Glomerular endothelial cell (primary cell): ENCODE results near the gene TULP4. TPM values are rescaled to one million over a fixed set of nuclear protein-coding genes. Genes with fewer than 3 reads are reported as not detected.

Source experiments
- DNase-seq: peaks from one replicate; pipeline ENCODE4 v3.0.0-alpha.2; 2011; ENCODE audit warnings: low read depth, low spot score; ENCODE audit errors: extremely low read depth
- total RNA-seq: library from RNA; depleted of rRNA; stranded (reverse); fragments of >200 nt; gene quantifications from 2 replicates; pipeline ENCODE4 v1.2.3, GENCODE V29; 2015

The TULP4 gene
- total RNA-seq, 1 donor from 2014 or later, result 55.1 TPM

- no peak for DNase-seq
Observed at GRCh38 chr6:158357570-158358216, 45.4 kb downstream of the TULP4 start.

GRCh38 chr6:158358450-158359077, 46.3 kb downstream of the TULP4 start:
- DNase-seq, result no peak

GRCh38 chr6:158361068-158361467, 48.8 kb downstream of the TULP4 start:
- no peak for DNase-seq

- DNase-seq, result no peak
Observed at GRCh38 chr6:158361961-158362669, 49.9 kb downstream of the TULP4 start.

GRCh38 chr6:158366363-158366762, 54.1 kb downstream of the TULP4 start:
- no peak for DNase-seq

GRCh38 chr6:158367816-158368215, 55.6 kb downstream of the TULP4 start:
- no peak for DNase-seq

- DNase-seq, result no peak
Observed at GRCh38 chr6:158369241-158369640, 57.0 kb downstream of the TULP4 start.

- DNase-seq, result no peak
Observed at GRCh38 chr6:158370805-158371204, 58.5 kb downstream of the TULP4 start.

GRCh38 chr6:158371261-158371660, 59.0 kb downstream of the TULP4 start:
- DNase-seq, result no peak

GRCh38 chr6:158372574-158372973, 60.3 kb downstream of the TULP4 start:
- DNase-seq, result no peak

GRCh38 chr6:158373214-158373613, 60.9 kb downstream of the TULP4 start:
- DNase-seq, result no peak

- DNase-seq, result no peak
Observed at GRCh38 chr6:158374020-158374419, 61.8 kb downstream of the TULP4 start.

GRCh38 chr6:158376631-158377081, 64.4 kb downstream of the TULP4 start:
- DNase-seq, result no peak

- no peak for DNase-seq
Observed at GRCh38 chr6:158377860-158378259, 65.6 kb downstream of the TULP4 start.

- no peak for DNase-seq
Observed at GRCh38 chr6:158379336-158379735, 67.1 kb downstream of the TULP4 start.

- DNase-seq, result no peak
Observed at GRCh38 chr6:158381214-158381613, 68.9 kb downstream of the TULP4 start.

GRCh38 chr6:158382491-158382890, 70.2 kb downstream of the TULP4 start:
- DNase-seq, result no peak

- DNase-seq, result no peak
Observed at GRCh38 chr6:158383057-158383456, 70.8 kb downstream of the TULP4 start.

GRCh38 chr6:158383542-158383941, 71.3 kb downstream of the TULP4 start:
- DNase-seq, result no peak

- no peak for DNase-seq
Observed at GRCh38 chr6:158384671-158385110, 72.4 kb downstream of the TULP4 start.

- no peak for DNase-seq
Observed at GRCh38 chr6:158387036-158387435, 74.8 kb downstream of the TULP4 start.

GRCh38 chr6:158387578-158387977, 75.3 kb downstream of the TULP4 start:
- DNase-seq, result no peak
